SK-N-MC (cell line): Measurements from ENCODE around the gene SERPINE2.

ENCODE experiments used
- DNase-seq: peaks from one replicate; pipeline ENCODE4 v3.0.0-alpha.2; 2011; ENCODE audit warnings: low read depth, low spot score
- H3K27ac ChIP-seq: fragments of 200-600 bp; sonication (generic); 2 replicates; pipeline ENCODE4 v1.5.1; 2016; ENCODE audit warnings: mixed run types
- H3K36me3 ChIP-seq: fragments of 200-600 bp; sonication (generic); 2 replicates; pipeline ENCODE4 v1.6.1; 2017; ENCODE audit warnings: antibody characterized with exemption, low read length, mixed read lengths; ENCODE audit not compliant: insufficient read depth
- H3K4me3 ChIP-seq: fragments of 200-600 bp; sonication (generic); 2 replicates; pipeline ENCODE4 v1.5.1; 2016
- H3K9ac ChIP-seq: fragments of 200-600 bp; sonication (generic); 2 replicates; pipeline ENCODE4 v1.8.0; 2017; ENCODE audit warnings: mixed run types, mixed read lengths; ENCODE audit not compliant: insufficient read length
- H3K9me3 ChIP-seq: fragments of 200-600 bp; sonication (generic); 2 replicates; pipeline ENCODE4 v1.6.1; 2017; ENCODE audit warnings: low read depth, mild to moderate bottlenecking, antibody characterized with exemption, low read length, moderate library complexity, mixed read lengths
- EZH2 ChIP-seq: fragments of 200-600 bp; sonication (generic); IDR thresholded peaks from one replicate; pipeline ENCODE4 v1.6.1; 2017; ENCODE audit warnings: antibody characterized with exemption
- FOXP2 ChIP-seq: optimal IDR thresholded peaks from 2 replicates; pipeline ENCODE3; 2011; ENCODE audit warnings: mild to moderate bottlenecking, moderate library complexity; ENCODE audit not compliant: insufficient read depth; ENCODE audit errors: extremely low read length, control extremely low read depth
- POLR2AphosphoS5 ChIP-seq: IDR thresholded peaks from 2 replicates; pipeline ENCODE4 v1.6.1; 2012; ENCODE audit warnings: mild to moderate bottlenecking, low read depth, low read length, borderline replicate concordance

The SERPINE2 gene

GRCh38 chr2:223932816-223933800, 106.0 kb downstream of the SERPINE2 start:
- H3K36me3 ChIP-seq, result no peaks in the 10 kb centered on the region
- TF ChIP-seq FOXP2, result no peak
- no peak for TF ChIP-seq EZH2
- TF ChIP-seq POLR2AphosphoS5, result no peak
- H3K9me3 ChIP-seq, result no peaks in the 10 kb centered on the region
- H3K9ac ChIP-seq, result no peak overlapping the region
- DNase-seq, result no peak
- H3K27ac ChIP-seq, result peak overlapping the region; percentile 75
- H3K4me3 ChIP-seq, result no peak overlapping the region

- 0 out of 2 replicates have a peak, but pooled peaks cover 3% of the 10 kb centered on the region for H3K9me3 ChIP-seq
- TF ChIP-seq EZH2 (no peak), POLR2AphosphoS5 (no peak), FOXP2 (no peak)
- H3K4me3 ChIP-seq, result no peak overlapping the region
- no peak overlapping the region for H3K9ac ChIP-seq
- DNase-seq, result no peak
- peaks cover 13% of the 10 kb centered on the region; the same call in 1 of the 2 replicates for H3K36me3 ChIP-seq
- no peak overlapping the region for H3K27ac ChIP-seq
Measured at GRCh38 chr2:223930103-223930976, 108.7 kb downstream of the SERPINE2 start.

GRCh38 chr2:223929571-223930102, 109.4 kb downstream of the SERPINE2 start:
- TF ChIP-seq FOXP2 (no peak), POLR2AphosphoS5 (no peak), EZH2 (no peak)
- peaks cover 16% of the 10 kb centered on the region; the same call in 1 of the 2 replicates for H3K36me3 ChIP-seq
- no peak overlapping the region for H3K27ac ChIP-seq
- H3K4me3 ChIP-seq, result no peak overlapping the region
- H3K9ac ChIP-seq, result no peak overlapping the region
- 0 out of 2 replicates have a peak, but pooled peaks cover 3% of the 10 kb centered on the region for H3K9me3 ChIP-seq
- DNase-seq, result no peak

GRCh38 chr2:223928113-223929006, 110.7 kb downstream of the SERPINE2 start:
- no peak overlapping the region for H3K9ac ChIP-seq
- no peak overlapping the region for H3K27ac ChIP-seq
- no peak for DNase-seq
- no peak overlapping the region for H3K4me3 ChIP-seq
- peaks cover 16% of the 10 kb centered on the region; the same call in 1 of the 2 replicates for H3K36me3 ChIP-seq
- TF ChIP-seq FOXP2, result no peak
- no peak for TF ChIP-seq EZH2
- no peak for TF ChIP-seq POLR2AphosphoS5
- 0 out of 2 replicates have a peak, but pooled peaks cover 3% of the 10 kb centered on the region for H3K9me3 ChIP-seq

- H3K4me3 ChIP-seq, result no peak overlapping the region
- no peak overlapping the region for H3K27ac ChIP-seq
- 0 out of 2 replicates have a peak, but pooled peaks cover 3% of the 10 kb centered on the region for H3K9me3 ChIP-seq
- TF ChIP-seq EZH2 (no peak), FOXP2 (no peak), POLR2AphosphoS5 (no peak)
- H3K36me3 ChIP-seq, result peaks cover 16% of the 10 kb centered on the region; the same call in 1 of the 2 replicates
- DNase-seq, result no peak
- H3K9ac ChIP-seq, result no peak overlapping the region
Measured at GRCh38 chr2:223925106-223925505, 114.0 kb downstream of the SERPINE2 start.
